ENCODE data around the gene CARD10. TPM values are rescaled to one million over a fixed set of nuclear protein-coding genes. Genes with fewer than 3 reads are reported as not detected.
"Not testable (repeated sequence)": the region's sequence is repeated elsewhere in the genome, so short reads cannot be mapped to it uniquely, and the experiment has no call there.

Gene CARD10
- total and polyA plus RNA-seq, 2 of the 13 experiments (the other 11 are each of a cell fraction or from before 2014, with no cell fraction given) = 35.2 to 55.8 TPM

- DNase-seq (ENCODE audit: low spot score); BruUV-seq (replicated peaks); H3K27me3 ChIP-seq (ENCODE audit: control insufficient read depth in 1 of 2, insufficient read depth in 2 of 2, low read length in 2 of 2); H3K79me2 ChIP-seq (ENCODE audit: insufficient read depth, low read length); CTCF ChIA-PET (ENCODE audit: low intra/inter-chr PET ratio, low total read pairs); H3K4me3 ChIP-seq (replicated peaks in 1 of 3; ENCODE audit: insufficient read depth in 1 of 3, low read depth in 2 of 3, low read length in 3 of 3); H3K9me3 ChIP-seq (ENCODE audit: low read length); H4K20me1 ChIP-seq (ENCODE audit: insufficient read depth, low read length); in situ Hi-C loops (cut with HindIII; ENCODE audit: extremely low pct_ligation_motif_present, low pct_unique_long_range_greater_than_20kb); H3K27ac ChIP-seq (ENCODE audit: extremely low read length, insufficient read depth, low read length); H3K36me3 ChIP-seq (replicated peaks in 1 of 2; ENCODE audit: control insufficient read depth in 1 of 2, insufficient read depth in 2 of 2, low read length in 2 of 2); H3K9ac ChIP-seq (ENCODE audit: insufficient read depth, low read depth, low read length): not testable (repeated sequence)
- intact Hi-C loops (cut with micrococcal nuclease; ENCODE audit: unreplicated experiment) = loop anchor here (10.0 kb wide), 1 partner anchor 52 kb away; no protein-coding TSS in a partner anchor
- TF ChIP-seq ZNF598 (CRISPR knock-in tag; IDR thresholded peaks at IDR 0.05; ENCODE audit: borderline replicate concordance) = 0 out of 2 replicates have a peak, but pooled peaks have one; percentile 39
- TF ChIP-seq ZNF629 (CRISPR knock-in tag; conservative IDR thresholded peaks at IDR 0.05) = peak; percentile 45
- 41% methylated on average over 9 of the region's 9 CpGs for WGBS (ENCODE audit: low lambda C conversion rate)
- peak overlapping the region; percentile 16 for H2AFZ ChIP-seq (ENCODE audit: low read length)
- peak overlapping the region; percentile 41 for H3K4me2 ChIP-seq (ENCODE audit: low read depth, low read length)
- peaks cover 60% of the 10 kb centered on the region for H3K4me1 ChIP-seq (ENCODE audit: insufficient read depth, low read length)
- ATAC-seq (0 out of 3 replicates have a peak, but pooled peaks have one; percentile 16), FAIRE-seq (peak; percentile 18)
- POLR2A ChIA-PET = interaction anchor here (0.7 to 1.7 kb wide), 6 partner anchors 14 to 36 kb away, joined by 3 to 11 read pairs (median 4); no protein-coding TSS in a partner anchor
Observed at GRCh38 chr22:37527081-37527752, 8.0 kb upstream of the CARD10 start.

DNA sequence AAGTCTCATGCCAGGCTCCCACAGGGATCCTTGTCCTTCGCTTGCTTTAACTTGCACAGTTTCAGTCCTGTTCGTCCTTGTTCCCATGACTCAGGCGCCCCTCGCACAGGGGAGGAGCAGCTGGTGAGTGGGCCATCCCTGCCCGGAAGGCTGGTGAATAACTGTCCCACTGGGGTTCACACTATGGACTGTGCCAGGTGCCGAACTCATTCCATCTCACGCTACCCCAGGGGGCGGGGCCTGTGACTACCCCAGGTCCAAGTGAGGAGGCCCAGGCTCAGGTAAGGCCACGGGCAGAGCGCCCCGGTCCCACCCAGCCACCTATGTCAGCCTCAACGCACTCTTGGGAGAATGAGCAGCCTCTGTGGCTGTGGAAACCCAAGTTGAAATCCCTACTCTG is 7.2 kb upstream of the CARD10 start:
- intact Hi-C loops (cut with micrococcal nuclease; ENCODE audit: unreplicated experiment) (loop anchor here (10.0 kb wide), 1 partner anchor 52 kb away; no protein-coding TSS in a partner anchor), in situ Hi-C loops (cut with HindIII; ENCODE audit: extremely low pct_ligation_motif_present, low pct_unique_long_range_greater_than_20kb) (no loop called here)
- H2AFZ ChIP-seq (ENCODE audit: low read length) = no peak overlapping the region
- WGBS (ENCODE audit: low lambda C conversion rate) = 28% methylated on average over 4 of the region's 12 CpGs
- peak overlapping the region in 1 of 3 experiments; percentile 43; a peak in 1 of 6 replicates for H3K4me3 ChIP-seq (replicated peaks in 1 of 3; ENCODE audit: insufficient read depth in 1 of 3, low read depth in 2 of 3, low read length in 3 of 3)
- H3K9me3 ChIP-seq (ENCODE audit: low read length) = no peaks in the 10 kb centered on the region
- no peaks in the 10 kb centered on the region for H4K20me1 ChIP-seq (ENCODE audit: insufficient read depth, low read length)
- no TSS peak for BruUV-seq (replicated peaks)
- H3K36me3 ChIP-seq (replicated peaks in 1 of 2; ENCODE audit: control insufficient read depth in 1 of 2, insufficient read depth in 2 of 2, low read length in 2 of 2) = no peaks in the 10 kb centered on the region
- ATAC-seq (peak; percentile 32), FAIRE-seq (no peak), DNase-seq (ENCODE audit: low spot score) (no peak)
- no peak overlapping the region for H3K27ac ChIP-seq (ENCODE audit: extremely low read length, insufficient read depth, low read length)
- ChIA-PET POLR2A (interaction anchor here (1.2 to 1.5 kb wide), 2 partner anchors 24 to 37 kb away, joined by 3 to 5 read pairs; no protein-coding TSS in a partner anchor), CTCF (ENCODE audit: low intra/inter-chr PET ratio, low total read pairs) (no interaction called here)
- no peaks in the 10 kb centered on the region for H3K79me2 ChIP-seq (ENCODE audit: insufficient read depth, low read length)
- H3K4me1 ChIP-seq (ENCODE audit: insufficient read depth, low read length) = peaks cover 68% of the 10 kb centered on the region
- H3K9ac ChIP-seq (ENCODE audit: insufficient read depth, low read depth, low read length) = no peak overlapping the region
- peaks cover 0 to 4% of the 10 kb centered on the region in 2 experiments; a peak in 1 of 5 replicates for H3K27me3 ChIP-seq (ENCODE audit: control insufficient read depth in 1 of 2, insufficient read depth in 2 of 2, low read length in 2 of 2)
- peak overlapping the region; percentile 58 for H3K4me2 ChIP-seq (ENCODE audit: low read depth, low read length)
- no peak for TF ChIP-seq NCOA2 (CRISPR knock-in tag; IDR thresholded peaks at IDR 0.05)
- peak; percentile 51; the same call in 1 of the 2 replicates for TF ChIP-seq HIVEP1 (CRISPR knock-in tag; IDR thresholded peaks at IDR 0.05)
- TF ChIP-seq ELF1 (CRISPR knock-in tag; IDR thresholded peaks at IDR 0.05) = no peak
- TF ChIP-seq YY1 (IDR thresholded peaks at IDR 0.05; ENCODE audit: insufficient read depth, insufficient replicate concordance, low read depth, low read length) = no peak
- TF ChIP-seq HNRNPL (IDR thresholded peaks at IDR 0.05; ENCODE audit: low read depth, low read length) = peak; percentile 76; the same call in 1 of the 2 replicates
- no peak for TF ChIP-seq DBP (CRISPR knock-in tag; IDR thresholded peaks at IDR 0.05; ENCODE audit: not compliant biosample characterization)
- no peak for TF ChIP-seq ZNF296 (CRISPR knock-in tag; conservative IDR thresholded peaks at IDR 0.05)
- TF ChIP-seq, protein P1, sequence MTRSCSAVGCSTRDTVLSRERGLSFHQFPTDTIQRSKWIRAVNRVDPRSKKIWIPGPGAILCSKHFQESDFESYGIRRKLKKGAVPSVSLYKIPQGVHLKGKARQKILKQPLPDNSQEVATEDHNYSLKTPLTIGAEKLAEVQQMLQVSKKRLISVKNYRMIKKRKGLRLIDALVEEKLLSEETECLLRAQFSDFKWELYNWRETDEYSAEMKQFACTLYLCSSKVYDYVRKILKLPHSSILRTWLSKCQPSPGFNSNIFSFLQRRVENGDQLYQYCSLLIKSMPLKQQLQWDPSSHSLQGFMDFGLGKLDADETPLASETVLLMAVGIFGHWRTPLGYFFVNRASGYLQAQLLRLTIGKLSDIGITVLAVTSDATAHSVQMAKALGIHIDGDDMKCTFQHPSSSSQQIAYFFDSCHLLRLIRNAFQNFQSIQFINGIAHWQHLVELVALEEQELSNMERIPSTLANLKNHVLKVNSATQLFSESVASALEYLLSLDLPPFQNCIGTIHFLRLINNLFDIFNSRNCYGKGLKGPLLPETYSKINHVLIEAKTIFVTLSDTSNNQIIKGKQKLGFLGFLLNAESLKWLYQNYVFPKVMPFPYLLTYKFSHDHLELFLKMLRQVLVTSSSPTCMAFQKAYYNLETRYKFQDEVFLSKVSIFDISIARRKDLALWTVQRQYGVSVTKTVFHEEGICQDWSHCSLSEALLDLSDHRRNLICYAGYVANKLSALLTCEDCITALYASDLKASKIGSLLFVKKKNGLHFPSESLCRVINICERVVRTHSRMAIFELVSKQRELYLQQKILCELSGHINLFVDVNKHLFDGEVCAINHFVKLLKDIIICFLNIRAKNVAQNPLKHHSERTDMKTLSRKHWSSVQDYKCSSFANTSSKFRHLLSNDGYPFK (CRISPR knock-in tag; IDR thresholded peaks at IDR 0.05; ENCODE audit: borderline replicate concordance) = no peak

Data from HepG2 (cell line).